BLaER1 (cell line): ENCODE data around the gene SMYD2.

Experiments used
- H3K27ac ChIP-seq: shearing (Covaris generic); formaldehyde crosslinking; 2 replicates; pipeline ENCODE4 v1.8.1; 2022
- H3K27me3 ChIP-seq: shearing (Covaris generic); formaldehyde crosslinking; 2 replicates; pipeline ENCODE4 v1.8.1; 2022
- H3K36me3 ChIP-seq: shearing (Covaris generic); formaldehyde crosslinking; 2 replicates; pipeline ENCODE4 v1.8.1; 2022
- H3K4me1 ChIP-seq: shearing (Covaris generic); formaldehyde crosslinking; 2 replicates; pipeline ENCODE4 v1.8.1; 2022
- H3K4me2 ChIP-seq: shearing (Covaris generic); formaldehyde crosslinking; 2 replicates; pipeline ENCODE4 v1.8.1; 2022
- H3K4me3 ChIP-seq: shearing (Covaris generic); formaldehyde crosslinking; 2 replicates; pipeline ENCODE4 v1.8.1; 2022
- H3K9ac ChIP-seq: shearing (Covaris generic); formaldehyde crosslinking; 2 replicates; pipeline ENCODE4 v1.8.1; 2022
- H3K9me3 ChIP-seq: shearing (Covaris generic); formaldehyde crosslinking; 2 replicates; pipeline ENCODE4 v1.8.1; 2022
- H4K20me1 ChIP-seq: shearing (Covaris generic); formaldehyde crosslinking; 2 replicates; pipeline ENCODE4 v1.8.1; 2022
- Cebpa-rat ChIP-seq: shearing (Covaris generic); IDR thresholded peaks from 2 replicates; pipeline ENCODE4 v1.8.1; 2022

The SMYD2 gene

GRCh38 chr1:214364786-214365295 is 83.9 kb downstream of the SMYD2 start:
- Histone ChIP-seq H3K36me3 (no peaks in the 10 kb centered on the region), H3K27ac (no peak overlapping the region), H3K9me3 (no peaks in the 10 kb centered on the region)

DNA sequence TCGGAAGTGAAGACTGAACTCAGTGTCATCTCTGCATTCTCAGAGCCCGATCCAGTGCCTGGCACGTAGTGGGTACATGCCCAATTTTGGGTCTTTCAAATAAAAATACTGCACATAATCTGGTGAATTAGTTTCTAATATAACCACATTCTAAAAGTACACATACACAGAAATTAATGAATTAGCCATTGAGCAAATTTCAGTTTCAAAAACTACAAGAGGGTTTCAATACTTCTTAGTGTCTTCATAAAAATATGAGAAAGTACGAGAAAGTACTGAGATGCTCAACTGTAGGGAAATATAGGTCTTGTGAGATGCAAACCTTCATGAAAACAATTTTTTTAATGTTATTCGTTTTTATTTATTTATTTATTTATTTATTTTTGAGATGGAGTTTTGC is 86.9 kb downstream of the SMYD2 start:
- Histone ChIP-seq H3K4me2 (no peak overlapping the region), H3K36me3 (no peaks in the 10 kb centered on the region), H3K4me3 (no peak overlapping the region), H3K9ac (no peak overlapping the region), H3K27ac (no peak overlapping the region), H3K9me3 (no peaks in the 10 kb centered on the region), H4K20me1 (no peaks in the 10 kb centered on the region), H3K27me3 (no peaks in the 10 kb centered on the region), H3K4me1 (0 out of 2 replicates have a peak, but pooled peaks cover 1% of the 10 kb centered on the region)
- TF ChIP-seq Cebpa-rat = no peak

More at GRCh38 chr1:214364786-214365295, 83.9 kb downstream of the SMYD2 start:
- no peak for TF ChIP-seq Cebpa-rat
- Histone ChIP-seq H3K4me1 (0 out of 2 replicates have a peak, but pooled peaks cover 10% of the 10 kb centered on the region), H3K4me2 (no peak overlapping the region), H3K9ac (no peak overlapping the region), H4K20me1 (no peaks in the 10 kb centered on the region), H3K4me3 (no peak overlapping the region), H3K27me3 (no peaks in the 10 kb centered on the region)

DNA sequence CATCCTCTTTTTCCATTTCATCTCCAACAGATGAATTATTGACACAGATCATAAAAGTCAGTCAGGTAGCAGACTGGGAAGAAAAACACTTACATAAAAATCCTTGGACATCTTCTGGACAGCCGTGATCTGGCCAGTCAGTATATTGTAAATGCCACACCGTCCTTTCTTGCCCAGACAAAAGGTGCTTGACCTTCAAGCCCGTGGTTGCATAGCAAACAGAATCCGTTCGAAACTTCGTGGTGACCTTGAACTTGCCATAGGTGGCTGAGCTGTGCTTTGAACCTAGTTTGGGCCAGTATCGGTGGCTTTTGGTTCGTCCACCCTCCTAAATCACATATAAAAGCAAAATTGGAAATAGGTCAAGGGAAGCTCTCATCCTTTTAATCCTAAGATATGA is 88.4 kb downstream of the SMYD2 start:
- H4K20me1 ChIP-seq = no peaks in the 10 kb centered on the region
- no peak overlapping the region for H3K4me3 ChIP-seq
- H3K4me2 ChIP-seq = no peak overlapping the region
- no peaks in the 10 kb centered on the region for H3K36me3 ChIP-seq
- H3K4me1 ChIP-seq = no peaks in the 10 kb centered on the region
- H3K27ac ChIP-seq = no peak overlapping the region
- H3K9ac ChIP-seq = no peak overlapping the region
- H3K27me3 ChIP-seq = no peaks in the 10 kb centered on the region
- TF ChIP-seq Cebpa-rat = no peak
- no peaks in the 10 kb centered on the region for H3K9me3 ChIP-seq

DNA sequence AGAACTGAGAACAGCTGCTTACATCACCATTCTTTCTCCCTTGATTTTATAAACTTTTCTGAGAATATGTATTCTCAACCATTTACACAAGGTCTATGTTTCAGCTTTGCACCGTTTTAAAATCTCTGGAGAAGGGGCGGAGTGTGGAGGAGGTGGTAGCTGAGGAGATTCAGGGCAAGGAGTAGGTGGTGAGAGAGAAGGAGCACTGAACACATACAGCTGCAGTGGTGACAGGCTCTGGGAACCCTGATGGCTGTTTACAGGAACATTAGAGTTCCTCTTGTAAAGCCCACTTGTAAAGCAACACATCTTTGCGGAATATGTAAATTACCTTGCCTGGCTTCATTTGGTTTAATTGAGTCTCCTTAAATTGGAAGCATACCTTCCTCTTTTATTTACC is 89.7 kb downstream of the SMYD2 start:
- H3K4me1 ChIP-seq = no peaks in the 10 kb centered on the region
- H3K4me3 ChIP-seq = no peak overlapping the region
- H3K4me2 ChIP-seq = no peak overlapping the region
- no peaks in the 10 kb centered on the region for H3K36me3 ChIP-seq
- TF ChIP-seq Cebpa-rat = no peak
- H4K20me1 ChIP-seq = no peaks in the 10 kb centered on the region
- no peak overlapping the region for H3K27ac ChIP-seq
- no peak overlapping the region for H3K9ac ChIP-seq
- H3K27me3 ChIP-seq = no peaks in the 10 kb centered on the region
- no peaks in the 10 kb centered on the region for H3K9me3 ChIP-seq

DNA sequence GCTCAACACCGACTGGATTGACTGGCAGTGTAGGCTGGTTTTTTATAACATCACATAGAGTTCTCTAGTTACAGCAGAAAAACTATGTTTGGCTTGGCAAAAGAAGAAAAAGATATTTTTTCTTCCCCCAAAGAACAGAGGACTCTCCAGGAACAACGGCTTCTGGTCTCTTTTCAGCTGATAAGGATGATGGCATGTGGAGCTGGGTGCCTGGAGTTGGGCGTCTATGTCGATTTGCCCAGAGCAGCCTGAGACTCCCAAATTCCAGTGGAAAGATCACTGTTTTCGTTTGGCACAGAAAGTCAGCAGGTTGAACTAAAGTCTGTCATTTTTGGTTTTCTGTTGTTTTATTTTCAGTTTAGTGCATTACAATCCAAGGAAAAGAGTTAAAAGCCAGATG is 91.1 kb downstream of the SMYD2 start:
- Histone ChIP-seq H3K9ac (no peak overlapping the region), H3K9me3 (no peaks in the 10 kb centered on the region), H3K36me3 (no peaks in the 10 kb centered on the region), H3K4me3 (no peak overlapping the region), H3K27me3 (no peaks in the 10 kb centered on the region), H3K27ac (no peak overlapping the region), H4K20me1 (no peaks in the 10 kb centered on the region), H3K4me2 (no peak overlapping the region), H3K4me1 (no peaks in the 10 kb centered on the region)
- TF ChIP-seq Cebpa-rat = no peak

DNA sequence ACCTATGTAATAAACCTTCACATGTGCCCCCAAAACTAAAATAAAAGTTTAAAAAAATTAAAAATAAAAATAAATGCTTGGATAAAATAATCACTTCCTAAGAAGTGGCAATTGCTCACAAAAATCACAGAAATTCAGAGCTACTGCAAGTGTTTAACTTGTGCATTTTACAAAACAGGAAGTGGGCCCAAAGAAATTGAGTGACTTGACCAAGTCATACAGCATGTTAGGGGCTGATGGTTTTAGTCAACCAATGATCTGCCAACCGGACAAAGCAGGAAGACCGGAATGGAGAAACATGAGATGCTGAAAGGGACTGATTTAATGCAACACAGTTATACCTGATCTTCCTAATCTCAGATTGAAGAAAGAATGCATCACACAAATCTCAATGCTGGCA is 96.5 kb downstream of the SMYD2 start:
- H3K4me2 ChIP-seq = no peak overlapping the region
- no peaks in the 10 kb centered on the region for H4K20me1 ChIP-seq
- no peak overlapping the region for H3K4me3 ChIP-seq
- TF ChIP-seq Cebpa-rat = no peak
- no peak overlapping the region for H3K9ac ChIP-seq
- H3K9me3 ChIP-seq = no peaks in the 10 kb centered on the region
- no peaks in the 10 kb centered on the region for H3K4me1 ChIP-seq
- no peaks in the 10 kb centered on the region for H3K27me3 ChIP-seq
- no peaks in the 10 kb centered on the region for H3K36me3 ChIP-seq
- H3K27ac ChIP-seq = no peak overlapping the region

GRCh38 chr1:214377886-214378285 is 96.9 kb downstream of the SMYD2 start:
- Histone ChIP-seq H3K36me3 (no peaks in the 10 kb centered on the region), H3K9ac (no peak overlapping the region), H3K27me3 (no peaks in the 10 kb centered on the region), H4K20me1 (no peaks in the 10 kb centered on the region), H3K9me3 (no peaks in the 10 kb centered on the region), H3K4me1 (no peaks in the 10 kb centered on the region), H3K4me3 (no peak overlapping the region), H3K4me2 (no peak overlapping the region), H3K27ac (no peak overlapping the region)
- no peak for TF ChIP-seq Cebpa-rat

DNA sequence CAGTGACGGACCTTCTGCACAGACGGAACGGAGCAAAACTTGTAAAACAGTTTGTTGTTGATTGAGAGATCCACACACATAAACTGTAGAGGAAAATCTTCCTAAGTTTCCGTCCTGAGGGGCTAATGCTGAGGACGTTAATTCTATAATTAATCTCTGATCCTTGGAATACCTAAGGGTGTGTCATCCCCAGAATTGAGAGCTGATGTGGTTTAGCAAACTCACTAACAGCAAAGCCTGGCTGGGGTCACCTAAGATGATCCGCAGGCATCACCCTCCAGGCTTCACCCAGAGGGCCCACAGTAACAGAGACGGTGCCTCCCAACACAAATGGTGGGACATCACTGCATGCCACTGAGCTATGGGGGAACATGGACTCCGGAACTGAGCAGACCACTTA is 97.5 kb downstream of the SMYD2 start:
- Histone ChIP-seq H3K4me1 (no peaks in the 10 kb centered on the region), H3K27ac (no peak overlapping the region), H3K27me3 (no peaks in the 10 kb centered on the region), H3K4me2 (no peak overlapping the region), H3K4me3 (no peak overlapping the region), H4K20me1 (no peaks in the 10 kb centered on the region), H3K36me3 (no peaks in the 10 kb centered on the region), H3K9ac (no peak overlapping the region), H3K9me3 (no peaks in the 10 kb centered on the region)
- TF ChIP-seq Cebpa-rat = no peak

DNA sequence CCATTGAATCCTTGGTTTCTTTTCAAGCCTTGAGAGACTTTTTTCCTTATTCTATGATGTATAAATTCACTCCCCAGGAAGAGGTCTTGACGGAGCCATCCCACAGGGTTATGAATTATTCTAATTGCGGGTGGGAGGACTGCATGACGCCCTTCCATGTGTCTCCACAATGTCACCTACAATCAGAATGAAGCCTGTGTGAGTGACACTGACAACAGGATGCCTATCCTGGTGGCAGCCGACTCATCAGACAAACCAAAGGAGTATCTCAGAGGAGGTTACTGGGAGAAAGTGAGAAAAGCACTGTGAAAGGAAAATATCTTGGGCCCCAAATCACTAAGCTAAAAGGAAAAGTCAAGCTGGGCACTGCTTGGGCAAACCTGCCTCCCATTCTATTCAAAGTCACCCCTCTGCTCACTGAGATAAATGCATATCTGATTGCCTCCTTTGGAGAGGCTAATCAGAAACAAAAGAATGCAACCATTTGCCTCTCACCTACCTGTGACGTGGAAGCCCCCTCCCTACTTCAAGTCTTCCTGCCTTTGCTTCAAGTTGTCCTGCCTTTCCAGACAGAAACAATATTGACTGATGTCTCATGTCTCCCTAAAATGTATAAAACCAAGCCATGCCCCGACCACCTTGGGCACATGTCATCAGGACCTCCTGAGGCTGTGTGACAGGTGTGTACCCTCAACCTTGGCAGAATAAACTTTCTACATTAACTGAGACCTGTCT is 98.4 kb downstream of the SMYD2 start:
- no peaks in the 10 kb centered on the region for H3K4me1 ChIP-seq
- no peaks in the 10 kb centered on the region for H3K36me3 ChIP-seq
- H3K9ac ChIP-seq = no peak overlapping the region
- no peak overlapping the region for H3K27ac ChIP-seq
- no peaks in the 10 kb centered on the region for H4K20me1 ChIP-seq
- no peak overlapping the region for H3K4me2 ChIP-seq
- no peaks in the 10 kb centered on the region for H3K27me3 ChIP-seq
- H3K4me3 ChIP-seq = no peak overlapping the region
- no peaks in the 10 kb centered on the region for H3K9me3 ChIP-seq
- no peak for TF ChIP-seq Cebpa-rat

- Histone ChIP-seq H3K27me3 (no peaks in the 10 kb centered on the region), H3K9me3 (no peaks in the 10 kb centered on the region), H3K27ac (no peak overlapping the region), H3K9ac (no peak overlapping the region), H3K36me3 (no peaks in the 10 kb centered on the region), H3K4me3 (no peak overlapping the region), H4K20me1 (no peaks in the 10 kb centered on the region), H3K4me1 (no peaks in the 10 kb centered on the region), H3K4me2 (no peak overlapping the region)
- TF ChIP-seq Cebpa-rat = no peak
Observed at GRCh38 chr1:214380396-214380795, 99.4 kb downstream of the SMYD2 start.
